ENCODE data around the gene WDR83.
A peak's percentile ranks its signal among the peaks of the same experiment; 100 is the strongest.

- TF ChIP-seq POLR2A (IDR thresholded peaks at IDR 0.05) (peak in 1 of 2 donors; percentile 27), CTCF (IDR thresholded peaks at IDR 0.05) (no peak)
These were observed at the start of gene WDR83, which contains the start of gene MAN2B1 for GRCh38 chr19:12666265-12667048.

Measured in uterus (tissue), 2 donors.